Measurements from ENCODE around the gene BABAM2.

The BABAM2 gene

GRCh38 chr2:28133778-28134177 lies 243.2 kb downstream of the BABAM2 start:
- DNase-seq (ENCODE audit: low read depth), result no peak

GRCh38 chr2:28134262-28134812 lies 243.8 kb downstream of the BABAM2 start:
- no peak for DNase-seq (ENCODE audit: low read depth)

GRCh38 chr2:28134857-28135256 lies 244.3 kb downstream of the BABAM2 start:
- no peak for DNase-seq (ENCODE audit: low read depth)

DNA sequence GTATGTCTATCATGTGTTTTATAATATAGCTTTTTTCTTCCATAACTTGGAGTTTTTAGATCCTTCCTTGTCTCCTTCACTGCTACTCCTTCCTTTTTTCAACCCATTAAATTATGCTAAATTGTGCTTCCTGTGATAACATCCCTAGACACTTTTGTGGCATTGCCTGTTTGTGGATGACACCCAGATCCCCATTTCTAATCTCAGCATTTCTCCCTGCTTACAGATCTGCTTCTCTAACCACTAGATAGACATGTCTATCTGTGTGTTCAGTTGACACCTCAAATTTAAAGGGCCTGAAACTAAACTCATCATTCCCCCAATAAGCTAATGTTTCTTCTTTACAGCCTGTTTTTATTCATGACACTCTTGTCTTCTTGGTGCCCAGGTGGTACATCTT lies 244.8 kb downstream of the BABAM2 start:
- no peak for DNase-seq (ENCODE audit: low read depth)

- DNase-seq (ENCODE audit: low read depth), result no peak
These were observed 245.3 kb downstream of the BABAM2 start for GRCh38 chr2:28135799-28136198.

DNA sequence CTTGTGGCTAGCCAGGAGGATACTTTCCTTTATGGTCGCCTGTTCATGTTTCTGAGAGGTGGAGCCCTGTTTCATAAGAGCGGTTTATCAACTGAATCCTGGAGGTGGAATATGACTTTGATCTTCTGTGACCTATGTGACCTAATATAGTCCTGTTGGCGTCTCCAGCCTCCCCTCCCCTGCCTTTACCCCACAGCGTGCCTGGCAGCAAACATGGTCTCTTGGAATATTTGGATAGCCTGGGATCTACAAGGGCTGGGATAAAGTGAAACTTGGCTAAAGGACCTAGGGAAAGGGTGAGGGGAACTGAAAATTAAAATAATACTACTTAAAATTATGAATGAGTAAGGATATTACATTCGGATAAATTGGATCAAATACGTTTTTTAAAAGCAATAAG lies 246.0 kb downstream of the BABAM2 start:
- no peak for DNase-seq (ENCODE audit: low read depth)

DNA sequence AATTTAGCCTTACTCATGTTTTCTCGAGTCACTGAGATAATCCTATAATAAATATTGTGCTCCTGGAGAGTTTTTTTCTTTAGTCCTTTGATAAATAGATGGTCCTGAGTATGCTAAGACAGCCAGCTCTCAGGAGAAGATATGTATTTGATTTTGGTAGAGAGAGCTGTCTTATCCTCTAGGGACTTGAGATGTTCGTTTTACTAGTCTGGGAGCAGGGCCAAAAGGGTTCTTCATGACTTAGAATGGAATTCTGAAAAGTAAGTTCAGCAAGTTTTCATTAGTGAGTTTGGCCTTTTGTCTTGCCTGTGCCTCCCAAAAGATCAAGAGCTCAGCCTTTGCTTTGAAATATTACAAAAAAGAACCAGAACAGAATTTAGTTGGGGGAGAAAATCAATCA lies 246.7 kb downstream of the BABAM2 start:
- DNase-seq (ENCODE audit: low read depth), result peak; percentile 95

- DNase-seq (ENCODE audit: low read depth), result no peak
These were observed 251.9 kb downstream of the BABAM2 start for GRCh38 chr2:28142386-28142785.

GRCh38 chr2:28148000-28148399 lies 257.5 kb downstream of the BABAM2 start:
- DNase-seq (ENCODE audit: low read depth), result no peak

- no peak for DNase-seq (ENCODE audit: low read depth)
These were observed 258.0 kb downstream of the BABAM2 start for GRCh38 chr2:28148566-28148965.

GRCh38 chr2:28150236-28150915 lies 259.8 kb downstream of the BABAM2 start:
- no peak for DNase-seq (ENCODE audit: low read depth)

GRCh38 chr2:28150994-28151393 lies 260.5 kb downstream of the BABAM2 start:
- no peak for DNase-seq (ENCODE audit: low read depth)

GRCh38 chr2:28152585-28153280 lies 262.2 kb downstream of the BABAM2 start:
- no peak for DNase-seq (ENCODE audit: low read depth)

GRCh38 chr2:28153851-28154250 lies 263.3 kb downstream of the BABAM2 start:
- no peak for DNase-seq (ENCODE audit: low read depth)

DNA sequence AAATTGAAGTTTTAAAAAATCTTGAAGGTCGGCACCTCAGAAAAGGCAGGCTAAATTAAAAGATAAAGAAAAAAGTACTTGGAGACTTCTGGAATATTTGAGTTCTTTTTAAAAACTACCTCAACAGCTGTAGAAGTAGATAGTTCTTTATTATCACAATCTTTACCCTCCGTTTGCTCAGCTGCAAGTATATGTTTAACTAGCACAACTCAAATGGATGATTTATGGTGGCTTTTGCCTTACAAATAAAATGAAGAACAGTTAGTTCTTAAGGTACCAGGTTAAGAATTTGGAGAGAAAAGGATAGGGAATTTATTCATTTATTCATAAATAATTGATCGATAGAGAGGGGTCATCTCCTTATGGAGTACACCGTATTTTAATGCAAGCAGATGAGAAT lies 264.6 kb downstream of the BABAM2 start:
- DNase-seq (ENCODE audit: low read depth), result no peak

DNA sequence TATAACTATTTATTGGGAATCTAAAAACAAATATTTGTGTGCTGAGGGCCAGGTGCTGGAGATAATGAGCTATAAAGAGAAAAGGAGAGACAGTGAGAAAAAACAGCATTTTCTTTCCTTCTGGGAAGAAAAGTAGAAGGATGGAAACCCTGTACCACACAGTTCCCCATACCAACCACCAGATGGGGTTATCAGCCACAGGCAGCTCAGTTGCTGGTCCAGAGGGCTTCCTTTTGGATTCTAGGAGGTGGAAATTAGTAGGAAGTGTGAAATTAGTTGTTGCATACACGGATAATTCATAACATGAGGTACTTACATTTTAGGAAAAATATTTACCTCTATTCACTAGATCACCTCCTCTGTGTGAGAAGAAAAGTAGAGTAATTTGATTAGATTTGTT lies 265.1 kb downstream of the BABAM2 start:
- no peak for DNase-seq (ENCODE audit: low read depth)

- no peak for DNase-seq (ENCODE audit: low read depth)
These were observed 268.3 kb downstream of the BABAM2 start for GRCh38 chr2:28158791-28159190.

DNA sequence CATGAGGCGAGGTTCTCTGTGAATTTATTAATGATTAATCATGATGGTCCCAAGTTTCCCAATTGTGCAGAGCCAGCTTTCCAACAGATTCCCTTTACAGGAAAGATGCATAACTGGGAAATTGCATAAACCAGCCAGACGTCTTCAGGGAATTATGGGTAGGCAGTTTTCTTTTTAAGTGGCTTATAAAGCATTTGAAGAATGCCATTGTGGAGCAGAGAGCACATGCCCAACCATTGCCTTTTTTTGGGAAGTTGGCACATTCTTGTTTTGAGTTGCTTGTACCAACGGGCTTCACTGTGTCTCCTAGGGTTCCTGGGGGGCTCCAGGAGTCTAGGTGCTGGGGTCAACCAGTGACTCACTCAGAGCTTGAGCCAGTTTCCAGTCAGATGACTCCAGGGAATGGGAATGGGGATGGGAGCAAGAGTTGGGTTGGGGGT lies 270.5 kb downstream of the BABAM2 start:
- DNase-seq (ENCODE audit: low read depth), result peak; percentile 34

GRCh38 chr2:28161466-28161865 lies 270.9 kb downstream of the BABAM2 start:
- peak; percentile 52 for DNase-seq (ENCODE audit: low read depth)

DNA sequence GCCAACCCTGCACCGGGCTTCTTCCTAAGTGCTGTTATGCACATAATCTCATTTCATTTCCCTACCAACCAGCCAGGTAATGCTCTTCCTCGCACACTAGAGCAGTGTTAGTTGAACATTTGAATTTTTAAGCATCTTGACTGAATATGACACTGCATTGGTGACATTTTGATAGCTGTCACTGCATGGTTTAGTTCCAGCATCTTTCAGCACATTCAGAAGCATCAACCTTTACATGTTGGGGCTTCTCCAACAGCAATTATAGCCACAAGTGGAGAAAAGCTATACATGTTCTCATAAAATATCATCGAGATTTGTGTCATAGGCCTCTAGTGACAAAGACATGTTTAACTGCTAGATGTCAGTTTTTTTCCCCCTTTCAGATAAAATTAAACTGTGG lies 272.0 kb downstream of the BABAM2 start:
- DNase-seq (ENCODE audit: low read depth), result no peak

GRCh38 chr2:28163028-28163427 lies 272.5 kb downstream of the BABAM2 start:
- no peak for DNase-seq (ENCODE audit: low read depth)

GRCh38 chr2:28163627-28164279 lies 273.2 kb downstream of the BABAM2 start:
- peak; percentile 52 for DNase-seq (ENCODE audit: low read depth)

GRCh38 chr2:28164280-28164801 lies 273.8 kb downstream of the BABAM2 start:
- peak; percentile 28 for DNase-seq (ENCODE audit: low read depth)
